Measurements from ENCODE around the gene FAM170B.

Gene FAM170B

DNA sequence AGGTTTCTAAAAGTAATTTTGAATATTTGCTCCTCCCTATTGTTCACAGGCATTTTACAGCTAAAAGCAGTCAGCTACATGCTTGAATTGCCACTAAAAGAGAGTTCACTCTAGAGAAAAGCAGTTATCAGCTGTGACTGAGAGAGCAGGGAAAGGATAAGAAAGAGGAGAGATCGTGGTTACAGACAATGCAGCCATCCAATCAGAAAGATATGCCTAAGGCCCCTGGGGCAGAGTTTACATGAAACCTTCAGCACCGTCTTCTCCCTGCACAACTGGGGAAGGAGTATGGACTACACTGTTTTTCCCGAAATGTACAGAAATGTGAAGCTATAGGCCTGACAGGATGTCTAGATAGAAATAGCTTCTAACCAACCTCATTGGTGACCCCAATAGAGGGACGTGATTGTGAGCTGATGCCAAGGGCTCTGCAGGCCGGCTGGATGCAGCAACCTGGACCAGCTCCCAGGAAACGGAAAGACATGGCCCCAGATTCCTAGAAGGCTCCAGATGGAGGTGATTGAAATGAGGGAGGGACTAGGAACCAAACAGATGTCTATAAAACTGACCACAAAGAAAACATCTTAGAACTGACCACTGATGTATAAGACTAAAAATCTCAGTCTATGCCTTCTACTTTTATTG lies 15.3 kb downstream of the FAM170B start:
- no peak for FAIRE-seq

DNA sequence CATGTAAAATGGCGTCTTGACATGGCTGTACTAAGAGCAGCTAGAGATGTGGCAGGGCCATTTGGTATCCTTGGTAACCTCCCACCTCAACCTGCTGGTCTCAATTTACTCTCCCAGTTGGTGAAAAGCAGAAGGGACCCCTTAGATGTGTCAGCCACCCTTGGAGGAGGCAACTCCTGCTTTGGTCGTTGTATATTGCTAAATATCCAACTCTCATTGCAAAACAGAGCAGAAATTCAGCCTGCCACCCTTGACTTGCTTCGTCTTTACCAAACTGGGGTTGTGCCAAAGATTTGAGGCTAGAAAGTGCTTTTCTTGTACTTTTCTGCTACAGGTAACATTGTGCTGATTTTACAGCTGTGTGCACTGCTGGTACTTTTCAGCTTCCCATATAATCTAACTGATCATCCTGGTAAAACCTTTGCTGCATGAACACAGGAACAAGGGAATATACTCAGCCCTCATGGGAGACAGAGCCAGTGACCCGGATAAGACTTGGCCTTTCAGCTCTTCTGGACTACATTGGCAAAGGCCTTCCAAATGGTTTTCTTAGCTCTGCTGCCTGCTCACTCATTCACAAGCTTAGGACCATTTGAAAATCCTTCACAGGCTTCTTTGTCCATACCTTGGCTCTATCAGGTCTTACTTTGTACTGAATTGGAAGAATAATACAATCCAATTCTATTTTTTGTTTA lies 16.3 kb downstream of the FAM170B start:
- no peak for FAIRE-seq

DNA sequence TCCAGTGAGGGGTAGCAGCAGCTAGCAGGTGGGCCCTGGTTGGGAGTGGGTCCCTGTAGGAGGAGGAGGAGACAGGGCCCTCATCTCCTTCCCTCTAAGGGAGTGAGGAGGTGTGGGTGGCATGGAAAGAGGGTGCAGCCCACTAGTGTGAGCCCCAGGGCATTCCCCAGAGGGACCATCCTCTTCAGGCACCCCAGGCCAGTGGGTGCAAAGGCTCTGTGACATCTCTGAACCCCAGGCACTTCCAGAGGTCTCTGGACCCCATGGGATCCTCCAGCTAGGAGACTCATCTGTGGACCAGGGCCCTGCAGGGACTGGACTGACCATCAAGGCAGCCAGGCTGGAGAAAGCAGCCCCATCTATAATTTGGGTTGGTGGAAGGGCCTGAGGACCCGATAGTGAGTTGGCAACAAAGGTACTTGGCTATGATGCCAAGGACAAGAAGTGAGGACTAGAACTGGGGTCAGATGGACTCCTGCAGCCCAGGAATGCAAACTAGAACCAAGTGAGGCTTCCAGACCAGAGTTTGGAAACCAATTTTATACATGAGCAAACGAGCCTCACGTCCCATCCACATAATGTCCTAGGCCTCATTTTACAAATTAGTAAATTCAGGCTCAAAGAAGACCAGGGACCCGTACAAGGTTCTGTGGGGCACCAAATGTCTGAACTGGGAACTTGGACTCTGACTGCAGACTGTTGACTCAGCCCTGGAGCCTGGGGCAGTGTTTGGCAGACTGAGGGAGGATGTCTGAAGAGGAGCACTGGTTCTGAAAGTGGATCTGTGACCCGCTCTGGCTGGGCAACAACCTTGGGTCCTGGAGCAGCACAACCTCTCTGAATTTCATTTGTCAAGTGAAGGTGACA lies 17.1 kb downstream of the FAM170B start:
- FAIRE-seq: no peak

DNA sequence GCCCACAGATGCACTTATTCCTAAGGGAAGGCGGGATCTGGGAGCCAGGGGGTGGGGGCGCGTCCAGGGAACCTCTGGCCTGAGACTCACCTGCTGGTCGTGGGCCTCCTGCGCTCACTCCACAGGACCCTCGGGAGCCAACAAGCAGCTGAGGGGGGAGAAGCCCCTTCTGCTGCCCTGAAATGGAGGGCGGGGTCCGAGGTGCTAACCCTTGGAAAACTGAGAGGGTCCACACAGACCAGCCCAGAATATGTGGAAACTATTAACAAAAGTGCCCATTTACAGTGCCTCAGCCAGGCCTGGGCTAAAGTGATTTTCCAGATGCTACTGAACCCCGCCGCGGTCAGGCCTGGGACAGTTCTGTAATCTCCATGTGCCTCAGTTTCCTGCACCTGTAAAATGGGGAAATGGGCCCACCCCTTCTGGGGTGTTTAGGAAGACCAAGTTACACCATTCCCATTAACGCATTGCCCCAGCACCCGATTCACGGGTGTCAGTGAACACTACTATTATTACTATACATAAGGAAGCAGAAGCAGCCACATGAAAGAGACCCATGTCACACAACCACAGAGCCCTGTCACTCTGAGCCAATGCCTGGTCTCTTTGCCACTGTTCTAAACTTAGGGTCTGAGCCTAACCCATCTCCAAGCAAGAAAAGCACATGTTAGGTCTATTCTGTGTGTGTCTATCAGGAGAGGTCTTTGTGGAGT lies 17.9 kb downstream of the FAM170B start:
- FAIRE-seq: no peak

DNA sequence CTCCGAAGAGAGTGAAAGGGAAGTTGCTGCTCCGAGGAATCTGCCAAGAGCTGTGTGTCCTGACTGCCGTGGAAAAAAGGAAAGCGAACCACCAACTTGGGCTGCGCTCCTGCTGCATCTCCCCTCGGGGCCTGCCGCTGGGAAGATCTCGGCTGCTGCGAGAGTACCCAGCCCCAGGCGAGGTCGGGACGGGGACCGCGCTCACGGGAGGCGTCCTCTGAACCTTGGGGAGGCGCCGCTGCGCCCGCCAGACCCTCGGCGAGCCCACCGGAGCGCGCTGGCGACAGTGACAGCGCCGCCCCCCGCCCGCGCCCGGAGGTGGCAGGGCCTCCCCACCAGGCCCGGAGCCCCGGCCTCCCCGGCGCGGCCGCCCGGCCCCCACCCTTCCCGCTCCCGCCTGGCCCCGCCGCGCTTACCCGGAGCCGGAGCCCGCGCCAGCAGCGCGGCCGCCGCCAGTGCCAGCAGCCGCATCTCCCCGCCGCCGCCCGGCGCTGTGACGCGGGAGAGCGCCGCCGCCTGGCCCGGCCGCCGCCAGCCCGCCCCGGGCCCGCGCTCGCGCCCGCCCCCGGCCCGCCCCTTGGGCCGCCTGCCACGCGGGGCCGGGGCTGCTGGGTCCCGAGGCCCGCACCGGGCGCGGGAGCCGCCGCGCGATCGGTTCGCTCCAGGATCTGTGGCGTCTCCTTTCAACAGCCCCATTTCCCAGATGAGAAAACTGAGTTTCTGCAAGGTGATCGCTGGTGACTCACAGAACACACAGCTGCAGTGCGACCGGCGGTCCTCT lies 18.6 kb downstream of the FAM170B start, which contains the start of gene VSTM4:
Gene VSTM4, minus strand, starts transcription at position 508 of the 781 bp plus-strand sequence. Its CDS starts 37 bp downstream, at position 471.
- no peak for FAIRE-seq

DNA sequence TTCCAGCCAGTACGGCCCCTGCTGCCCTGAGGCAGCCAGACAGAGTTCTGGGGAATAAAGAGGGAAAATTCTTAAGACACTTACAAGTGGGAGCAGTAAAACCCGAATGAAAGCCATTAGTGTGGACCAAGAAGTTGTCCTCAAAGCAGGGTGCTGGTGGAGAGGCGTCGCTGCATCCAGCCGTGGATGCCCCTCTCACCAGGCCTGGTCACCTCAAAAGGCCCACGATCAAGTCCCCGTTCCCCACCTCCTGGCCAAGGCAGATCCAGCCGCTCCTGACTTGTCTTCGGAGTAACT lies 19.2 kb downstream of the FAM170B start:
- FAIRE-seq: no peak

DNA sequence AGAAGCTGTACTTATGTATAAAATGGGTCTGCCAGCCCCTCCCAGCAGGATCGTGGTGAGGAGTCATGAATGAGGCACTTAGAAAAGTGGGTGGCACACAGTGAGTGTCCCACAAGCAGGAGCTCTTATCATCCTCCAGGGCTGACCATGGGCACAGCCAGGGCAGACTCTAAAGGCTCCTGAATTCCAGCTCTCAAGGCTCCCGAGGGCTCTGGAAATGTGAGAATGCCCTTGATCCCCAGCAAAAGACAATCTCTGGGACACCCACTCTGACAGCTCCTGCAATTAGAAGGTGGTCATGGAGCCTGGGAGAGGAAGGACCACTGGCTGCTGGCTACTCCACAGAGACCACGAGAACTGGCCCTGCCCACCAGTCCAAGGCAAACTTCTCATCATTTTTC lies 20.1 kb downstream of the FAM170B start:
- FAIRE-seq: no peak

DNA sequence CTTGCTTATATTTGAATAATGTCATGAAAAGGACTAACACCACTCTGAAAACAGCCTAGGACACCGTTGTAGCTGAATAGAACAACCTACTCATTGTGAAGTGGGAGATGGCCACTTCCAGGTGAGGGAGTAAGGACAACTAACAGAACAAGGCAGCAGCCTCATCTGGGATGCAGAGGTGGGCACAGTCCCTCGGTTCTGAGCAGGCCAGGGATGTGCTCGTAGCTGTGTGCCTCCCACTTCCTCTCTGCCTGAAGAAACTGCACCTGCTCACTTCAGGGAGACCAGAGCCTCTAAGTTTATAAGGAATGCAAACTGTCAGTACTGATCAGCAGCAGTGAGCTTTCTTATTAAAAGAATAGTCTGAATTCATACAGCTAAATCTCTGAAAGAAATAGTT lies 21.0 kb downstream of the FAM170B start:
- FAIRE-seq: no peak

DNA sequence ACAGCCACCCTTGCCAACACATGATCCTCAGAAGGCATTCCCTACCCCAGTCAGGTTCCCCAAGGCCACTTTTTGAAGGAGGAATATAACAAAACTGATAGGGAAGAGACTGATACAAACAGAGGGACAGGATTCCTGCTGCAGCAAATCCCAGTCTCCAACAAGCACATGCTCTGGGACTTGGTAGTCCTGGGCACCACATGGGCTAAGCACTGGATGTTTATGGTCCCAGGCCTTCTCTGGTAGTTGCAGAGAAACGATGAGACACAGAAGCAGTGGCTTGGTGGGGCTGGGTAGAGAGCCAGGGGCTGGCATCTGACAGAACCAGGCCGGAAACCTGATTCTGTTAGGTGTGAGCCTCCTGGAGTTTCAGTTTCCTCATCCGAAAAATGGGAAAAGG lies 21.7 kb downstream of the FAM170B start:
- FAIRE-seq: no peak

DNA sequence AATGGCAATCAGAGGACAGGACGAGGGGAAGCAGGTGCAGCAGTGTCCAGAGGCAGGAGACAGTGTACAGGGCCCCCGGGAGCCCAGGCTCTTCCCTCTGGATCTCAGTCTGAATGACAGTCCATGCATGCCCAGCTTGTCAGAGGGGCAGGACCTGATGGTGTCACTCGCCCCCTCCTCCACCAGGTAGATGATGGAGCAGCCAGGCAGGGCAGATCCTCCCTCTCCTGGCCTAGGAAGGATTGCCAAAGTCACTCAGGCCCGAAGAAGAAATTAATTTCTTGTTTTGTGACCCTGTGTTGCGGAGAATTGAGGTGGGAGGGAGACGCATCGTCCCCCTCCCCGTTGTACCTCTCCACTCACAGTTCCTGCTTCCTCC lies 22.5 kb downstream of the FAM170B start:
- no peak for FAIRE-seq

DNA sequence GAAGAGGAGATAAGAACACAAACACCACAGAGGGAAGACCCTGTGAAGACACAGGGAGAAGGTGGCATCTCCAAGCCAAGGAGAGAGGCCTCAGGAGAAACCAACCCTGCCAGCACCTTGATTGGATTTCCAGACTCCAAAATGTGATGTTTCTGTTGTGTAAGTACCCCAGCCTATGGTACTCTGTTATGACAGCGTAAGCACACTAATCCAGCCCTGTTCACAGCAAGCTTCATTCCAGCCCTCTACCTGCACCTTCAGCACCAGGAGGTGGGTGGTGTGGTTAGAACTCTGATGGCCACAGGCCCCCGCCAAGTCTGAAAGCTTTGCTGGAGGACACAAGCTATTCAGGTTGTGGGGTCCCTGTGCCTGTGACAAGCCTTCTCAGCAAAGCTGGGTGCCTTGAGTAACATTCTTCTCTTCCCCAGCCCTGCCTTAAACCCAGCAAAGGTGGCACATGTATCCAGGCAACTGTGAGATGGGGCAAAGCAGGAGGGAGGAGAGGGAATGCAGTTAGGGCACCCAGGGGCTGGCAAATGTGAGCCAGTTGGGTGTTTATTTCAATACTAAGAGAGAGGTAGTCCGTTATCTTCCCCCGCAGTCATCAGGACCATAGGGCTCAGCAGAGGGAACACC lies 23.0 kb downstream of the FAM170B start:
- FAIRE-seq: no peak

DNA sequence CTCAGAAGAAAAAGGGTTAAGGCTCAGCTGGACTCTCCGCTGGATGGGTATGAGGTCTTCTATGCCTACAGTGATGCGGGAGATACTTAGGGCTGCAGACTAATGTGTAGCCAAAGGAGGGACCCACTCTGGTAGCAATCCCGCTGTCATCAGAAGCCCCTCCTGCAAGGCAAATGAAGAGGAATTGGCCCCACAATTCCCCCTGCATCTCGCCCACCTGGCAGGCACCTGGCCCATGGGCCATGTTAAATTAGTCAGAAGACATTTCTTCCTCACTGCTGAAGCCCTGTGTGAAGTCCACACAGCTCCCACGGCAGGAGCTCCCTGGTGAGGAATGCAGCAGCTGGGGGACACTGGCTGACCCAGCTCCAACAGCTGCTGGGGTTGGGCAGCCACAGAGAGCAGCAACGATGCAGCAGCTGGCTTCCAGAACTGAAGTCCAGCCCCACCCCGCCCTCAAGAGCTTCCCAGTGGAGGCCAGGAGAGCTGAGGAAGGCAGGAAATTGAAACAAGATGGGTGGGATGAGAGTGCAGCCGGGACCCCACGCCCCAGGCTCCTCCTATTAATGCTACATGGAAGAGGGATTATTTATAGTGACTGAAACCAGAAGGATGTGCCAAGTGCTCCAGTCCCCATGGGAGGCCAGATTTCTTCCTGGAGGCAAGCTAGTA lies 24.0 kb downstream of the FAM170B start:
- no peak for FAIRE-seq

DNA sequence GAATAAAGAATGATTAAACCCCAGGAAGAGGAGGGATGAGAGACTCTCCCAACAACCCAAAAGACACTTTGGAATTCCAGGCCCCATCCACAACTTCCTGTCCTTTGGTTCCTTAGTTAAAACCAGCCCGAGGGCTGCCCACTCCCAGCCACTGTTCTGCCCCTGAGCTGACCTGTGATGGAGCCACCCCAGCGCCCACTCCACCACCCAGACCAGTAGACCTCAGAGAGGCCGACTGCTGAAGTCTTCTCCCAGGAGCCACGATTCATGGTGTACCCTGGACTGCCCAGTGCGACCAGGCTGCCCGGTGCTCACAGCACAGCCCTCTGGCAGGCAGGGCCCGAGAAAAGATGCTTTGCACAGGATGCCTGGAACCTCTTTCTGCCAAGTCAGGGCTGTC lies 25.2 kb downstream of the FAM170B start:
- no peak for FAIRE-seq

DNA sequence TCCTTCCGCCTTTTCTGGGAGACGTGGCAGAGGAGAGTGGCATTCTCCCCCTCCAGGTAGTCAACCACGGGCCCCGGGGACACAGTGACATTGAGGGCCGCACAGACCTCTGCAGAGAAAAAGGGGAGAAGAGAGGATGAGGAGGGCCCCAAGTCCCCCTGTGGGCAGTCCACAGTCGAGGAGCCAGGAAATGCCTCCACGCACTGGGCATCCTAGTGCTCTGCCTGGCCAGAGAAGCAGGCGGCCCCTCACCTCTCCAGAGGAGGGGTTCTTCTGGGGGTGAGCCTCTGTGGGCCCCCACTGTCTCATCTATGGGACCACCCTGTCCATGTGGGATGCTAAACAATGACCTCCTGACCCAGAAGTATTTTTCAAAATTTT lies 25.9 kb downstream of the FAM170B start:
- FAIRE-seq: no peak

DNA sequence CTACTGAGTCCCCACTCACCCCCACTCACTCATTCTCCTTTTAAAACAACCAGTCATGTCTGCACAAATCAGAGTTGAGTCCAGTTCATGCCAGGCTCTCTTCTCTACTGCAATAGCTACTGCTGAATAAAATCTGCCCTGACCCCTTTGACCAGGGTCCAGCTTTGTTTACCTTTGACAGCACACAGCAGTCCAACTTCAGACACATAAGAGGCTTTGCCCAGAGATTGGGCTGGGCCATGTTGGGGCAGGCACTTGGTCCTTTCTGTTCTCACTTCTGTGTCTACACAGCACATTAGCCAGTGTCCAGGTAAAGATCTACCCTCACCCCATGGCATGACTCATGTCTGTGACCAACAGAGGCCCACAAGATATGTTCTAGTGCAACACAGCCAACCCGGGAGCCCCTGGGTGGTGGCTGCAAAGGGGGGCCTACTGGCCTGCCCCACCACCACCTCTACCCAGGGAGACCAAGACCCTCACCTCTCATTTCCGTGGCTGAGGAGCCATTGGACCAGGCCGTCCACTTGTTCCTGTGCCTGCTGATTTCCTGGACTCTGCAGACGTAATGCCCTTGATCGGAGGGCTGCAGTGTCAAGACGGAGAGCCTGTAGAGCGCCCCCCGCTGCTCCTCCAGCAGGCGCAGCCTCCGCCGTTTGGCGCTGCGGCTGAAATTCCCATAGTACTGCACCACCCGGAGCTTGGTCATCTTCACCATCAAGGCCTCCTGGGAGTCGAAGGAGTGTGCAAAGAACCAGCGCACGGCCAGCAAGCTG lies 26.5 kb downstream of the FAM170B start:
- no peak for FAIRE-seq

DNA sequence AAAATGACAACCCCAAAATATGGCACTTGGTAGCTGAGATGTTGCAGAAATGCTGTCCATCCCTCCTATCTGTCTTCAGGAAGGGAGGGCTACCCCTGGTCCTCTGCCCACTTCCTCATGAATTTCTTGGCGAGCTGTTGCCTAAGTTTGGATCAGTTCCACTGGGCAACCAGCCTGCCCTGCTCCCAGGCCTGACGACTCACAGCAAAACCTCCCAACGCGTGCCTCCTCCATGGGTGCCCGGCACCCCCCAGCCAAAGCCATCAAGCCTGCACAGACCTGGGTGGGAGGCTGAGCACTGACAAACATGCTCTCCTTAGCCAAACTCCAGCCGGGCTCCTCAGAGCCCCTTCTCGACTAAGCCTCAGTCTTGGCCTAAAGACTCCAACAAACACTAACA lies 27.4 kb downstream of the FAM170B start:
- FAIRE-seq: no peak

DNA sequence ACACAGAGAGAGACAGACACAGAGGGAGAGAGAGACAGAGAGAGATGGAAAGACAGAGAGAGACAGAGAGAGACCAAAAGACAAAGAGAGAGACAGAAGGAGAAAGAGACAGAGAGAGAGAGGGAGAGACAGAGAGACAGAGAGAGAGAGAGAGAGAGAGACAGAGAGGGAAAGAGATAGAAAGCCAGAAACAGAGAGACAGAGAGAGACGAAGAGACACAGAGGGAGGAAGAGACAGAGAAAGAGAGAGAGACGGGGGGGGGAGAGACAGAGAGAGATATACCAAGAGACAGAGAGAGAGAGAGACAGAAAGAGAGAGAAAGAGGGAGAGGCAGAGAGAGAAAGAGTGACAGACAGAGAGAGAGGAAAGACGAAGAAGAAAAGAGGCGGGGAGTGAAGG lies 28.7 kb downstream of the FAM170B start:
- FAIRE-seq: no peak

DNA sequence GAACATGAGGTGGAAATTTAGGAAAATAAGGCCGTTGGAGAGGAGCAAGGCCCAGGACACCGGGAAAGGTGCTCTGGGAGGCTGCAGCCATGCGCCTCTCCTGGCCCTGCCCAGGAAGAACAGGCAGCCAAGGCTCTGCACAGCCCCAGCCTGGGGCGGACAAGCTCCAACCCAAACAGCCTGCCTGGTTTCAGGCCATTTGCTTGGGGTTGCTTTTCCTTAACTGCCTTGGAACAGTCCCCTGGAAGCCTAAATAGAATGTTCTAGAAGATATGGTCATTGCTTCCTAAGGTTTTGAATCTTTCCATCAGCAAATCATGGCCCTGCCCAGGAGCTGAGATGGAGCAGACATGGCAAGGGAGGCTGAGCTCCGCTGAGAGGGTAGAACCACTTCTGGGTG lies 29.5 kb downstream of the FAM170B start:
- FAIRE-seq: no peak

DNA sequence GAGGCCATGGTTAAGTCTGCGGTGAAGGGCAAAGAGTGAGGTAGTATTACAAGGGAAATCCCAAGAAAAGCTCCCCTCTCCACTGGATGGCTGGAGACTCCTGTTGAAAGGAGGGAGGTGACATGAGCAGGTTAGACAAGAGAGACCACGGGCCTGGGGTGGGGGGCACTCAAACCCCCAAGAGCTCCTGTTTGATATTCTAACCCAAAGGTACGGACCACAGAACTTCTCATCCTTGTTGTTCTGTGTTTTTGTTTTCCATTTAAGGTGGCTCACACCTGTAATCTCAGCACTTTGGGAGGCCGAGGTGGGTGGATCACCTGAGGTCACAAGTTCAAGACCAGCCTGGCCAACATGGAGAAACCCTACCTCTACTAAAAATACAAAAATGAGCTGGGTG lies 30.1 kb downstream of the FAM170B start:
- no peak for FAIRE-seq

DNA sequence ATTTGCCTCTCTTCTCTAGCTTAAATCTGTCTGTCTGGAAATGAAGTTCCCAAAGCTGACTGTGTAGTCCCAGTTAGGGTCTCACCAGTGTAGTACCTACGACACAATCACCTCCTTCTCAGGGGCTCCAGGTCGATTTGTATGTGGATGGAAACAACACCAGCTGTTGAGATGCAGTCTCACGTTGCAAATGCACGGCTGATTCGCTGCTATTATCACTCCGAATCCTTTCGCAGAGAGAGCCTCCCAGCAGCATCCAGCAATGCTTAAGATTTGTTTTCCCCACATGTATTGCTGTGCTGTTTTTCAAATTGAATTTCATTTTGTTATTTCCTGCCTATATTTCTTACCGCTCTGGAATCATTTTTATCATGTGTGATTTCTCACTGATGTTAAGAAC lies 34.8 kb downstream of the FAM170B start:
- FAIRE-seq: no peak
